Heart left ventricle (tissue), 13 donors: ENCODE measurements around the gene HNRNPH1.

Experiments used
- CTCF ChIP-seq, 12 donors: fragments of 200-600 bp; sonication (generic) in 4 of 12; IDR thresholded peaks; one replicate each; pipeline versions ENCODE4 v1.5.0 to v1.8.0; 2018 to 2022; ENCODE audit warnings: antibody characterized with exemption in 12 of 12, mild to moderate bottlenecking in 5 of 12
- POLR2A ChIP-seq, 2 donors: fragments of 450-650 bp; IDR thresholded peaks; one replicate each; pipeline ENCODE4 v1.6.1; 2017; ENCODE audit warnings: antibody characterized with exemption in 2 of 2, mild to moderate bottlenecking in 2 of 2, moderate library complexity in 2 of 2
- donor health status: ischemic (EF 13 %, LVEDD 7.1; RV severe dilation, severe dysfunction).
- donor health status: DM: no; HTN: yes; CAD: no.
- donor health status: DM: no; HTN: no; CAD: no.
- donor health status: ischemic (EF 25% LVEDD 6.9; RV normal size, moderate dysfunction).
- donor health status: ischemic (EF 25% LVEDD 5.7; RV mildly dilated, moderate dysfunction).
- donor health status: ischemic (EF 35%, LVEDD 5.7; RV mildly dilated, moderate dysfunction).
- donor health status: nonischemic (EF 11% LVEDD 7.7; RV severe dilation, severe dysfunction).
- donor health status: DM: yes; HTN: yes; CAD: no.
- donor health status: PGD.
- donor health status: ischemic (EF 29% LVEDD 5.4; RV normal size, mild dysfunction).
- donor health status: nonischemic (EF 23%, LVEDD 6.1; RV moderate dilation, normal function).

GRCh38 chr5:179648410-179648809 is 24.9 kb upstream of the HNRNPH1 start:
- no peak for TF ChIP-seq POLR2A (IDR thresholded peaks at IDR 0.05)
- TF ChIP-seq CTCF (IDR thresholded peaks at IDR 0.05), result no peak
